ENCODE data around the gene TMEM51. TPM values are rescaled to one million over a fixed set of nuclear protein-coding genes. Genes with fewer than 3 reads are reported as not detected.

Gene TMEM51
- total and polyA plus RNA-seq, 10 of the 15 experiments (the other 5 are each of a cell fraction or from before 2014, with no cell fraction given), result 0.55 to 4.8 (median 3.1) TPM

DNA sequence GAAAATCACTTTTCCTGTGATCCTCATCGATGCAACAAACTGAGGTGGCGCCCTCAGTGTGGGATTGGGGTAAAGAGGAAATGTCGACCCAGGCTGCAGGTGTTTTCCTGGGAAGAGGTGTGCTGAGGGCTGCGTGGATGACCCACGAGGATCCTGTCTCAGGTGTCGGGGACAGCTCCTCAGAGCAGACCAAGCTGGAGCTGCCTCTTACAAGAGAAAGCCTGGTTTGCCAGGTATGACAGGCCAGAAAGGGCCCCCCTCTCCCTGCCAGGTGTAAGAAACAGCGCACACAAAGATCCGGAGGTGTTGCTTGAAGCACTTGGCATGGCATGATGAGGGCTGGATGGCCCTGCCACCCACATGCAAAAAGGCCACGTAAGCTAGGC lies 106.1 kb downstream of the TMEM51 start:
- Histone ChIP-seq H3K36me3 (ENCODE audit: control insufficient read depth in 2 of 2, insufficient read depth in 2 of 2, low read length in 1 of 2) (no peaks in the 10 kb centered on the region), H3K4me1 (ENCODE audit: control insufficient read depth, insufficient read depth, low read length) (peaks cover 21% of the 10 kb centered on the region), H3K27me3 (replicated peaks in 1 of 2; ENCODE audit: control insufficient read depth in 2 of 2, insufficient read depth in 2 of 2, low read length in 1 of 2) (no peaks in the 10 kb centered on the region), H3K4me2 (ENCODE audit: control insufficient read depth, insufficient read depth) (no peak overlapping the region), H3K9ac (ENCODE audit: control insufficient read depth, insufficient read depth, low read length) (no peak overlapping the region), H3K4me3 (no peak overlapping the region), H3K27ac (ENCODE audit: control insufficient read depth, insufficient read depth) (no peak overlapping the region), H2AFZ (ENCODE audit: control insufficient read depth, low read depth, low read length) (no peak overlapping the region), H3K9me3 (replicated peaks; ENCODE audit: control insufficient read depth, insufficient read depth, low read length) (no peaks in the 10 kb centered on the region), H4K20me1 (ENCODE audit: control insufficient read depth, insufficient read depth) (no peaks in the 10 kb centered on the region), H3K79me2 (ENCODE audit: control insufficient read depth, insufficient read depth, low read length) (no peaks in the 10 kb centered on the region)
- in situ Hi-C loops (cut with MboI), result no loop called here
- ChIA-PET CTCF (interaction anchor here (1.3 to 2.4 kb wide), 4 partner anchors 10 to 131 kb away, joined by 4 to 9 read pairs (median 7); no protein-coding TSS in a partner anchor), RAD21 (ENCODE audit: unreplicated experiment) (interaction anchor here (1.5 to 3.0 kb wide), 2 partner anchors 11 to 12 kb away, joined by 3 to 17 read pairs; no protein-coding TSS in a partner anchor), POLR2A (interaction anchor here (4.7 kb wide), 1 partner anchor 12 kb away, joined by 17 read pairs; the partner anchor contains the start of gene FHAD1), SMC1A (ENCODE audit: uncharacterized antibody, unreplicated experiment) (interaction anchor here (0.7 to 5.3 kb wide), 8 partner anchors 8 to 791 kb away, joined by 3 to 46 read pairs (median 11); no protein-coding TSS in a partner anchor)
- no peak for DNase-seq (ENCODE audit: low read depth, low spot score)
- 65% methylated on average over 9 of the region's 9 CpGs for WGBS (ENCODE audit: insufficient coverage, insufficient replicate concordance, low lambda C conversion rate, missing lambda C conversion rate)
- ATAC-seq, result no peak
- intact Hi-C loops (cut with micrococcal nuclease; ENCODE audit: unreplicated experiment), result no loop called here
- BruUV-seq (replicated peaks), result no TSS peak
- TF ChIP-seq EP300 (IDR thresholded peaks at IDR 0.05; ENCODE audit: borderline replicate concordance in 1 of 2, control insufficient read depth in 1 of 2, low read depth in 2 of 2, low read length in 2 of 2) (no peak), JUNB (IDR thresholded peaks at IDR 0.05) (no peak), FOS (IDR thresholded peaks at IDR 0.05; ENCODE audit: borderline replicate concordance, extremely low read depth, insufficient read length) (no peak), NFXL1 (IDR thresholded peaks at IDR 0.05; ENCODE audit: borderline replicate concordance) (no peak), IKZF1 (conservative IDR thresholded peaks at IDR 0.05) (no peak), IKZF2 (IDR thresholded peaks at IDR 0.05) (no peak), CEBPB (IDR thresholded peaks at IDR 0.05; ENCODE audit: borderline replicate concordance in 1 of 2, low read depth in 2 of 2, low read length in 2 of 2) (no peak), NFYB (IDR thresholded peaks at IDR 0.05; ENCODE audit: insufficient read depth, low read depth, low read length) (no peak), BCL11A (IDR thresholded peaks at IDR 0.05; ENCODE audit: low read depth, low read length) (no peak), CHD1 (IDR thresholded peaks at IDR 0.05; ENCODE audit: low read depth, low read length) (no peak), TBL1XR1 (IDR thresholded peaks at IDR 0.05; ENCODE audit: low read depth, low read length) (no peak), NR2F1 (conservative IDR thresholded peaks at IDR 0.05) (no peak), RBBP5 (conservative IDR thresholded peaks at IDR 0.05) (no peak), RAD51 (IDR thresholded peaks at IDR 0.05) (no peak), MEF2B (IDR thresholded peaks at IDR 0.05; ENCODE audit: partially characterized antibody, poor library complexity, severe bottlenecking) (no peak)
- TF ChIP-seq, protein P1, sequence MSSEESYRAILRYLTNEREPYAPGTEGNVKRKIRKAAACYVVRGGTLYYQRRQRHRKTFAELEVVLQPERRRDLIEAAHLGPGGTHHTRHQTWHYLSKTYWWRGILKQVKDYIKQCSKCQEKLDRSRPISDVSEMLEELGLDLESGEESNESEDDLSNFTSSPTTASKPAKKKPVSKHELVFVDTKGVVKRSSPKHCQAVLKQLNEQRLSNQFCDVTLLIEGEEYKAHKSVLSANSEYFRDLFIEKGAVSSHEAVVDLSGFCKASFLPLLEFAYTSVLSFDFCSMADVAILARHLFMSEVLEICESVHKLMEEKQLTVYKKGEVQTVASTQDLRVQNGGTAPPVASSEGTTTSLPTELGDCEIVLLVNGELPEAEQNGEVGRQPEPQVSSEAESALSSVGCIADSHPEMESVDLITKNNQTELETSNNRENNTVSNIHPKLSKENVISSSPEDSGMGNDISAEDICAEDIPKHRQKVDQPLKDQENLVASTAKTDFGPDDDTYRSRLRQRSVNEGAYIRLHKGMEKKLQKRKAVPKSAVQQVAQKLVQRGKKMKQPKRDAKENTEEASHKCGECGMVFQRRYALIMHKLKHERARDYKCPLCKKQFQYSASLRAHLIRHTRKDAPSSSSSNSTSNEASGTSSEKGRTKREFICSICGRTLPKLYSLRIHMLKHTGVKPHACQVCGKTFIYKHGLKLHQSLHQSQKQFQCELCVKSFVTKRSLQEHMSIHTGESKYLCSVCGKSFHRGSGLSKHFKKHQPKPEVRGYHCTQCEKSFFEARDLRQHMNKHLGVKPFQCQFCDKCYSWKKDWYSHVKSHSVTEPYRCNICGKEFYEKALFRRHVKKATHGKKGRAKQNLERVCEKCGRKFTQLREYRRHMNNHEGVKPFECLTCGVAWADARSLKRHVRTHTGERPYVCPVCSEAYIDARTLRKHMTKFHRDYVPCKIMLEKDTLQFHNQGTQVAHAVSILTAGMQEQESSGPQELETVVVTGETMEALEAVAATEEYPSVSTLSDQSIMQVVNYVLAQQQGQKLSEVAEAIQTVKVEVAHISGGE (CRISPR knock-in tag; IDR thresholded peaks at IDR 0.05), result no peak
- TF ChIP-seq, protein P2, sequence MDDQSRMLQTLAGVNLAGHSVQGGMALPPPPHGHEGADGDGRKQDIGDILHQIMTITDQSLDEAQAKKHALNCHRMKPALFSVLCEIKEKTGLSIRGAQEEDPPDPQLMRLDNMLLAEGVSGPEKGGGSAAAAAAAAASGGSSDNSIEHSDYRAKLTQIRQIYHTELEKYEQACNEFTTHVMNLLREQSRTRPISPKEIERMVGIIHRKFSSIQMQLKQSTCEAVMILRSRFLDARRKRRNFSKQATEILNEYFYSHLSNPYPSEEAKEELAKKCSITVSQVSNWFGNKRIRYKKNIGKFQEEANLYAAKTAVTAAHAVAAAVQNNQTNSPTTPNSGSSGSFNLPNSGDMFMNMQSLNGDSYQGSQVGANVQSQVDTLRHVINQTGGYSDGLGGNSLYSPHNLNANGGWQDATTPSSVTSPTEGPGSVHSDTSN (IDR thresholded peaks at IDR 0.05; ENCODE audit: insufficient replicate concordance, low read depth, low read length), result no peak
- FAIRE-seq, result no peak

All from GM12878 (cell line).